Measurements from ENCODE around the gene AIFM1. TPM values are rescaled to one million over a fixed set of nuclear protein-coding genes. Genes with fewer than 3 reads are reported as not detected.

Gene AIFM1
- polyA plus RNA-seq, 1 donor (not counting 4 experiments of a cell fraction or from before 2014, with no cell fraction given) = 52.5 TPM

DNA sequence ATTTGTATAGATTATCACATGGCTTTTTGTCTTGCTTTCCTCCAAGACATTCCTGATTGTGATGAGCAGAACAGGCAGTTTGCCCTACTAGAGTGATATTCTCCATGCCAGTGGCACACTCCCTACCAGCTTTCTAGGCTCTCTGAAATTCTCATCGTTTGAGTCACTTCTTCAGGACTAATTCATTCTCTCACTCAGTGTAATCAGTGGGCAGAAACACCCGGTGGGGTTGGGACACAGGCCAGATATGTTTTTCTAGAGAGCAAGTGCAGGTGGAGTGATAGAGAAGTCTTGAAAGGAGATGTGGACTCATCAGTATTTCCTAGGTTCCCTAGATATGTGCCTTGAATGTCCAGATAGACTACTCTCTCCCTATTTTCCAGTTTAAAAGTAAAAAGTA is 19.2 kb upstream of the AIFM1 start:
- no peak for DNase-seq (ENCODE audit: low read depth, low spot score)
- Histone ChIP-seq H3K79me2 (ENCODE audit: control insufficient read depth, insufficient read depth, low read length) (no peaks in the 10 kb centered on the region), H3K4me3 (ENCODE audit: control insufficient read depth in 2 of 3, extremely low read depth in 1 of 3, insufficient read depth in 2 of 3, low read depth in 1 of 3, low read length in 3 of 3) (no peak overlapping the region), H3K27ac (ENCODE audit: control insufficient read depth, insufficient read depth, low read length) (no peak overlapping the region), H2AFZ (ENCODE audit: control insufficient read depth, low read length) (no peak overlapping the region), H4K20me1 (ENCODE audit: control insufficient read depth, extremely low read depth, insufficient read depth, low read length) (no peaks in the 10 kb centered on the region), H3K27me3 (ENCODE audit: control insufficient read depth, extremely low read depth, insufficient read depth, low read length) (no peaks in the 10 kb centered on the region), H3K36me3 (ENCODE audit: control insufficient read depth in 2 of 2, extremely low read depth in 1 of 2, insufficient read depth in 2 of 2, low read length in 2 of 2) (no peaks in the 10 kb centered on the region), H3K9me1 (ENCODE audit: control insufficient read depth, extremely low read depth, insufficient read depth, low read length) (no peaks in the 10 kb centered on the region), H3K4me2 (ENCODE audit: control insufficient read depth, extremely low read depth, insufficient read depth, low read depth, low read length) (no peak overlapping the region), H3K4me1 (ENCODE audit: control insufficient read depth, extremely low read depth, insufficient read depth, low read length) (no peaks in the 10 kb centered on the region), H3K9me3 (ENCODE audit: control insufficient read depth, low read depth, low read length) (no peaks in the 10 kb centered on the region), H3K9ac (ENCODE audit: control insufficient read depth, extremely low read depth, insufficient read depth, low read length) (no peak overlapping the region)
- dilution Hi-C loops (cut with MboI; ENCODE audit: extremely low pct_ligation_motif_present, low sequenced_read_pairs) = no loop called here
- TF ChIP-seq CTCF (optimal IDR thresholded peaks at IDR 0.05 in 1 of 3, IDR thresholded peaks at IDR 0.05 in 1 of 3, conservative IDR thresholded peaks at IDR 0.05 in 1 of 3; ENCODE audit: extremely low read depth in 1 of 3, insufficient read depth in 2 of 3, low read length in 3 of 3) (no peak), EZH2 (IDR thresholded peaks at IDR 0.05; ENCODE audit: low read length) (no peak)
- no peak for FAIRE-seq

DNA sequence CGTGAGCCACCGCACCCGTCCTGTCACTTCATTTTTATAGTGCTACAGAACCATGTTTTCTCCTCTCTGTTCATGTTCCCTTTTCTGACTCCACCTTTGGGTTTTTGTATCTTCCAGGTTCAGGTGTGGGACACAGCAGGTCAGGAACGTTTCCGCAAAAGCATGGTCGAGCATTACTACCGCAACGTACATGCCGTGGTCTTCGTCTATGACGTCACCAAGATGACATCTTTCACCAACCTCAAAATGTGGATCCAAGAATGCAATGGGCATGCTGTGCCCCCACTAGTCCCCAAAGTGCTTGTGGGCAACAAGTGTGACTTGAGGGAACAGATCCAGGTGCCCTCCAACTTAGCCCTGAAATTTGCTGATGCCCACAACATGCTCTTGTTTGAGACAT is 18.5 kb upstream of the AIFM1 start:
- Histone ChIP-seq H3K4me3 (ENCODE audit: control insufficient read depth in 2 of 3, extremely low read depth in 1 of 3, insufficient read depth in 2 of 3, low read depth in 1 of 3, low read length in 3 of 3) (no peak overlapping the region), H3K9me1 (ENCODE audit: control insufficient read depth, extremely low read depth, insufficient read depth, low read length) (no peaks in the 10 kb centered on the region), H2AFZ (ENCODE audit: control insufficient read depth, low read length) (no peak overlapping the region), H3K4me2 (ENCODE audit: control insufficient read depth, extremely low read depth, insufficient read depth, low read depth, low read length) (no peak overlapping the region), H3K79me2 (ENCODE audit: control insufficient read depth, insufficient read depth, low read length) (no peaks in the 10 kb centered on the region), H3K9me3 (ENCODE audit: control insufficient read depth, low read depth, low read length) (no peaks in the 10 kb centered on the region), H3K4me1 (ENCODE audit: control insufficient read depth, extremely low read depth, insufficient read depth, low read length) (no peaks in the 10 kb centered on the region), H4K20me1 (ENCODE audit: control insufficient read depth, extremely low read depth, insufficient read depth, low read length) (no peaks in the 10 kb centered on the region), H3K9ac (ENCODE audit: control insufficient read depth, extremely low read depth, insufficient read depth, low read length) (no peak overlapping the region), H3K36me3 (ENCODE audit: control insufficient read depth in 2 of 2, extremely low read depth in 1 of 2, insufficient read depth in 2 of 2, low read length in 2 of 2) (no peaks in the 10 kb centered on the region), H3K27me3 (ENCODE audit: control insufficient read depth, extremely low read depth, insufficient read depth, low read length) (no peaks in the 10 kb centered on the region), H3K27ac (ENCODE audit: control insufficient read depth, insufficient read depth, low read length) (no peak overlapping the region)
- no peak for DNase-seq (ENCODE audit: low read depth, low spot score)
- dilution Hi-C loops (cut with MboI; ENCODE audit: extremely low pct_ligation_motif_present, low sequenced_read_pairs) = no loop called here
- TF ChIP-seq CTCF (optimal IDR thresholded peaks at IDR 0.05 in 1 of 3, IDR thresholded peaks at IDR 0.05 in 1 of 3, conservative IDR thresholded peaks at IDR 0.05 in 1 of 3; ENCODE audit: extremely low read depth in 1 of 3, insufficient read depth in 2 of 3, low read length in 3 of 3) (no peak), EZH2 (IDR thresholded peaks at IDR 0.05; ENCODE audit: low read length) (no peak)
- FAIRE-seq = no peak
